Measurements from ENCODE around the gene SLC37A2. TPM values are rescaled to one million over a fixed set of nuclear protein-coding genes. Genes with fewer than 3 reads are reported as not detected.
A peak's percentile ranks its signal among the peaks of the same experiment; 100 is the strongest.

The SLC37A2 gene
- total and polyA plus RNA-seq, 9 donors: 2.4 to 8.4 (median 3.3) TPM

DNA sequence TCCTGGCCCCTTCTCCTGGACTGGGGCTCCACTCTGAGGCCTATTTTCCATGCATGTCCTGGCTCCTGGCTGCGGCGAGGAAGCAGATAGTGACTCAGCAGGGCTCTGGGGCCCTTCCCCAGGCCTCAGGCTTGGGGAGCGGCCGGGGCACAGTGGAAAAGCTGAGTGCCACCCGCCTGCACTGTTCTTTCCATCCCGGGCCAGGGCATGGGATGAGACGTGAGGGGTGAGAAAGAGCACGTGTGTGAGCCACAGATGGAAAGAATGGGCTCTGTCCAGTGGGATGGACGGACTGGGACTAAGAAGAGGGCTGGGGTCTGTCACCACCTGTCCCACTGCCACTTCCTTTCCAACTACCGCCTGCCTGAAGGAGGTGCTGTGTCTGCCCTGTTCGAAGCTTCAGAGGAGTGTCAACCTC, 12.8 kb downstream of the SLC37A2 start:
- 64% methylated on average over 10 of the region's 11 CpGs for WGBS (ENCODE audit: insufficient coverage)
- no peak overlapping the region for H3K27ac ChIP-seq (ENCODE audit: low read length)
- no peaks in the 10 kb centered on the region for H3K27me3 ChIP-seq (ENCODE audit: control insufficient read depth, insufficient read depth, low read length)
- peaks cover 10% of the 10 kb centered on the region for H3K4me1 ChIP-seq (ENCODE audit: control insufficient read depth, insufficient read depth, low read length)
- H3K36me3 ChIP-seq (ENCODE audit: control insufficient read depth, insufficient read depth, low read length): no peaks in the 10 kb centered on the region
- no peak overlapping the region for H3K4me3 ChIP-seq (ENCODE audit: low read length)
- no peaks in the 10 kb centered on the region for H3K9me3 ChIP-seq (replicated peaks; ENCODE audit: control insufficient read depth, low read depth, low read length)
- peak; percentile 22 for DNase-seq

DNA sequence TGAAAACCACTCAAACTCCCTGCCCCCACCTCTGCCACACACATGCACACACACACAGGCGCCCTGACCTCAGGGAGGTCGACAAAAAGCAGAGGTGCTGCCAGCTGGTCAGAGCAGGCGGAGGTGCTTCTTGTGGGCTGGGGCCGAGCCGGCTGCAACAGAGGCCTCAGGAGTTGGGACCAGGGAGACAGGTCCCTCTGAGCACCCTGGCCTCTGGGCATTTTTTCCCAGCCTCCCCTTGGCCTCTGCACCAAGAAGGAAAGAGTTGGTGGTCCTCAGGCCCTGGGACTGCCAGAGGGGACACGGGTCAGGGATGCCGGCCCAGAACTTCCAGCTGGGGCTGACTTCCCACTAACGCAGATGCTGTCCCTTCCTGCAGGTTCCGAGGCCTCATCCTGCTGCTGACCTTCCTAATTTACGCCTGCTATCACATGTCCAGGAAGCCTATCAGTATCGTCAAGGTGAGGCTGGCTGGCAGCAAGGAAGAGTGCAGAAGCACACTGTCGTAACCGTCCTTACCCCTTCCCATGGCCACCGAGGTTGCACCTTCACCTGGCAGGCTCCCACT, 13.4 kb downstream of the SLC37A2 start:
- no peak overlapping the region for H3K27ac ChIP-seq (ENCODE audit: low read length)
- H3K27me3 ChIP-seq (ENCODE audit: control insufficient read depth, insufficient read depth, low read length): no peaks in the 10 kb centered on the region
- no peak overlapping the region for H3K4me3 ChIP-seq (ENCODE audit: low read length)
- H3K4me1 ChIP-seq (ENCODE audit: control insufficient read depth, insufficient read depth, low read length): peaks cover 4% of the 10 kb centered on the region
- 69% methylated on average over 14 of the region's 14 CpGs for WGBS (ENCODE audit: insufficient coverage)
- H3K9me3 ChIP-seq (replicated peaks; ENCODE audit: control insufficient read depth, low read depth, low read length): no peaks in the 10 kb centered on the region
- no peak for DNase-seq
- no peaks in the 10 kb centered on the region for H3K36me3 ChIP-seq (ENCODE audit: control insufficient read depth, insufficient read depth, low read length)

- H3K27ac ChIP-seq (ENCODE audit: low read length): no peak overlapping the region
- H3K4me1 ChIP-seq (ENCODE audit: control insufficient read depth, insufficient read depth, low read length): no peaks in the 10 kb centered on the region
- no peak overlapping the region for H3K4me3 ChIP-seq (ENCODE audit: low read length)
- no peaks in the 10 kb centered on the region for H3K27me3 ChIP-seq (ENCODE audit: control insufficient read depth, insufficient read depth, low read length)
- WGBS (ENCODE audit: insufficient coverage): 94% methylated on average over 11 of the region's 11 CpGs
- no peaks in the 10 kb centered on the region for H3K9me3 ChIP-seq (replicated peaks; ENCODE audit: control insufficient read depth, low read depth, low read length)
- DNase-seq: no peak
- H3K36me3 ChIP-seq (ENCODE audit: control insufficient read depth, insufficient read depth, low read length): no peaks in the 10 kb centered on the region
These were observed 14.9 kb downstream of the SLC37A2 start for GRCh38 chr11:125078016-125078415.

- Histone ChIP-seq H3K4me3 (ENCODE audit: low read length) (no peak overlapping the region), H3K27me3 (ENCODE audit: control insufficient read depth, insufficient read depth, low read length) (no peaks in the 10 kb centered on the region), H3K27ac (ENCODE audit: low read length) (no peak overlapping the region), H3K4me1 (ENCODE audit: control insufficient read depth, insufficient read depth, low read length) (no peaks in the 10 kb centered on the region), H3K36me3 (ENCODE audit: control insufficient read depth, insufficient read depth, low read length) (no peaks in the 10 kb centered on the region), H3K9me3 (replicated peaks; ENCODE audit: control insufficient read depth, low read depth, low read length) (no peaks in the 10 kb centered on the region)
- WGBS (ENCODE audit: insufficient coverage): 89% methylated on average over 13 of the region's 14 CpGs
- DNase-seq: no peak
These were observed 15.5 kb downstream of the SLC37A2 start for GRCh38 chr11:125078516-125079140.

- H3K4me1 ChIP-seq (ENCODE audit: control insufficient read depth, insufficient read depth, low read length): no peaks in the 10 kb centered on the region
- no peaks in the 10 kb centered on the region for H3K36me3 ChIP-seq (ENCODE audit: control insufficient read depth, insufficient read depth, low read length)
- H3K27me3 ChIP-seq (ENCODE audit: control insufficient read depth, insufficient read depth, low read length): no peaks in the 10 kb centered on the region
- H3K4me3 ChIP-seq (ENCODE audit: low read length): no peak overlapping the region
- 78% methylated on average over 14 of the region's 18 CpGs for WGBS (ENCODE audit: insufficient coverage)
- no peak overlapping the region for H3K27ac ChIP-seq (ENCODE audit: low read length)
- no peak for DNase-seq
- no peaks in the 10 kb centered on the region for H3K9me3 ChIP-seq (replicated peaks; ENCODE audit: control insufficient read depth, low read depth, low read length)
These were observed 16.2 kb downstream of the SLC37A2 start for GRCh38 chr11:125079151-125079877.

- no peaks in the 10 kb centered on the region for H3K27me3 ChIP-seq (ENCODE audit: control insufficient read depth, insufficient read depth, low read length)
- WGBS (ENCODE audit: insufficient coverage): 87% methylated on average over 9 of the region's 12 CpGs
These were observed 16.9 kb downstream of the SLC37A2 start for GRCh38 chr11:125079878-125080530.

DNA sequence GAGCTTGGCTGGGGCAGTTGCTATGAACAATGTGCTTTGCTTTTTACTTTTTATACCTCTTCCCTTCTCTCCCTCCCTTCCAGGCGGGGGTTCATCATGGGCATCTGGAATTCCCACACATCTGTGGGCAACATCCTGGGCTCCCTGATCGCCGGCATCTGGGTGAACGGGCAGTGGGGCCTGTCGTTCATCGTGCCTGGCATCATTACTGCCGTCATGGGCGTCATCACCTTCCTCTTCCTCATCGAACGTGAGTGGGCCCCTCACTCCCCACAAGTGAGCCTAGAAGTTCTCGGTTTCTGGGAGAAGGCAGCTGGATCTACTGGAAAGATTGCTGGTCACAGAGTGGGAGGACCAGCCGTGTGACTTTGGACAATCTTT, 17.4 kb downstream of the SLC37A2 start:
- no peak overlapping the region for H3K4me3 ChIP-seq (ENCODE audit: low read length)
- no peaks in the 10 kb centered on the region for H3K36me3 ChIP-seq (ENCODE audit: control insufficient read depth, insufficient read depth, low read length)
- no peaks in the 10 kb centered on the region for H3K27me3 ChIP-seq (ENCODE audit: control insufficient read depth, insufficient read depth, low read length)
- 80% methylated on average over 6 of the region's 12 CpGs for WGBS (ENCODE audit: insufficient coverage)
- H3K9me3 ChIP-seq (replicated peaks; ENCODE audit: control insufficient read depth, low read depth, low read length): no peaks in the 10 kb centered on the region
- H3K4me1 ChIP-seq (ENCODE audit: control insufficient read depth, insufficient read depth, low read length): no peaks in the 10 kb centered on the region
- DNase-seq: no peak
- no peak overlapping the region for H3K27ac ChIP-seq (ENCODE audit: low read length)

More at GRCh38 chr11:125079878-125080530, 16.9 kb downstream of the SLC37A2 start:
- no peaks in the 10 kb centered on the region for H3K36me3 ChIP-seq (ENCODE audit: control insufficient read depth, insufficient read depth, low read length)
- no peak overlapping the region for H3K4me3 ChIP-seq (ENCODE audit: low read length)
- DNase-seq: no peak
- no peak overlapping the region for H3K27ac ChIP-seq (ENCODE audit: low read length)
- H3K4me1 ChIP-seq (ENCODE audit: control insufficient read depth, insufficient read depth, low read length): no peaks in the 10 kb centered on the region
- H3K9me3 ChIP-seq (replicated peaks; ENCODE audit: control insufficient read depth, low read depth, low read length): no peaks in the 10 kb centered on the region

GRCh38 chr11:125081098-125081798, 18.1 kb downstream of the SLC37A2 start:
- H3K27me3 ChIP-seq (ENCODE audit: control insufficient read depth, insufficient read depth, low read length): no peaks in the 10 kb centered on the region
- no peaks in the 10 kb centered on the region for H3K4me1 ChIP-seq (ENCODE audit: control insufficient read depth, insufficient read depth, low read length)
- H3K36me3 ChIP-seq (ENCODE audit: control insufficient read depth, insufficient read depth, low read length): no peaks in the 10 kb centered on the region
- no peak overlapping the region for H3K4me3 ChIP-seq (ENCODE audit: low read length)
- DNase-seq: no peak
- no peak overlapping the region for H3K27ac ChIP-seq (ENCODE audit: low read length)
- no peaks in the 10 kb centered on the region for H3K9me3 ChIP-seq (replicated peaks; ENCODE audit: control insufficient read depth, low read depth, low read length)
- 73% methylated on average over 10 of the region's 14 CpGs for WGBS (ENCODE audit: insufficient coverage)

- H3K27me3 ChIP-seq (ENCODE audit: control insufficient read depth, insufficient read depth, low read length): no peaks in the 10 kb centered on the region
- no peaks in the 10 kb centered on the region for H3K9me3 ChIP-seq (replicated peaks; ENCODE audit: control insufficient read depth, low read depth, low read length)
- H3K4me1 ChIP-seq (ENCODE audit: control insufficient read depth, insufficient read depth, low read length): no peaks in the 10 kb centered on the region
- no peak overlapping the region for H3K27ac ChIP-seq (ENCODE audit: low read length)
- no peaks in the 10 kb centered on the region for H3K36me3 ChIP-seq (ENCODE audit: control insufficient read depth, insufficient read depth, low read length)
- WGBS (ENCODE audit: insufficient coverage): no CpG with 5 or more reads among the region's 5 CpGs
- DNase-seq: no peak
- H3K4me3 ChIP-seq (ENCODE audit: low read length): no peak overlapping the region
These were observed 18.9 kb downstream of the SLC37A2 start for GRCh38 chr11:125082040-125082439.
